Skin of body (tissue), 2 donors: ENCODE measurements around the gene CC2D1A. TPM values are rescaled to one million over a fixed set of nuclear protein-coding genes. Genes with fewer than 3 reads are reported as not detected.

ENCODE experiments used
- DNase-seq: peaks from one replicate; lab custom pipeline; 2025; lab: John Stamatoyannopoulos, UW
- total RNA-seq: library from RNA; depleted of rRNA; stranded (reverse); fragments of >200 nt; gene quantifications from one replicate; pipeline ENCODE4 v1.2.3, GENCODE V29; 2014

CC2D1A gene
- total RNA-seq, 1 donor from 2014 or later, result 7.4 TPM

GRCh38 chr19:13935765-13936510, 29.9 kb downstream of the CC2D1A start:
- DNase-seq, result no peak

- no peak for DNase-seq
Observed at GRCh38 chr19:13937479-13938300, 31.7 kb downstream of the CC2D1A start.

GRCh38 chr19:13938301-13939064, 32.5 kb downstream of the CC2D1A start, which contains the start of gene PODNL1:
Gene PODNL1, minus strand, starts transcription at chr19:13938417. Its CDS starts 236 bp downstream, at chr19:13938181.
- DNase-seq, result no peak

- no peak for DNase-seq
Observed at GRCh38 chr19:13942023-13942684, 36.2 kb downstream of the CC2D1A start.

- DNase-seq, result no peak
Observed at GRCh38 chr19:13946414-13946813, 40.4 kb downstream of the CC2D1A start.

- no peak for DNase-seq
Observed at GRCh38 chr19:13951043-13951442, 45.0 kb downstream of the CC2D1A start.

GRCh38 chr19:13951799-13952153, 45.8 kb downstream of the CC2D1A start:
- no peak for DNase-seq

- peak; percentile 100 for DNase-seq
Observed at GRCh38 chr19:13952154-13952930, 46.3 kb downstream of the CC2D1A start, which contains the start of gene DCAF15. Gene DCAF15, plus strand, starts transcription at chr19:13952509. Its CDS starts 4 bp downstream, at chr19:13952513.

GRCh38 chr19:13952931-13953531, 47.0 kb downstream of the CC2D1A start:
- peak; percentile 33 for DNase-seq

- DNase-seq, result no peak
Observed at GRCh38 chr19:13954185-13954584, 48.2 kb downstream of the CC2D1A start.

GRCh38 chr19:13955662-13956364, 49.8 kb downstream of the CC2D1A start:
- DNase-seq, result no peak

GRCh38 chr19:13956365-13956744, 50.4 kb downstream of the CC2D1A start:
- DNase-seq, result no peak

GRCh38 chr19:13957051-13957450, 51.0 kb downstream of the CC2D1A start:
- DNase-seq, result no peak

GRCh38 chr19:13958043-13958442, 52.0 kb downstream of the CC2D1A start:
- DNase-seq, result no peak

- no peak for DNase-seq
Observed at GRCh38 chr19:13959141-13959961, 53.4 kb downstream of the CC2D1A start.

- DNase-seq, result no peak
Observed at GRCh38 chr19:13959962-13960862, 54.2 kb downstream of the CC2D1A start.
